Measurements from ENCODE around the gene HNRNPK. TPM values are rescaled to one million over a fixed set of nuclear protein-coding genes. Genes with fewer than 3 reads are reported as not detected.
A peak's percentile ranks its signal among the peaks of the same experiment; 100 is the strongest.

HNRNPK gene
- total RNA-seq, 1 experiment from 2014 or later, result 825 TPM

DNA sequence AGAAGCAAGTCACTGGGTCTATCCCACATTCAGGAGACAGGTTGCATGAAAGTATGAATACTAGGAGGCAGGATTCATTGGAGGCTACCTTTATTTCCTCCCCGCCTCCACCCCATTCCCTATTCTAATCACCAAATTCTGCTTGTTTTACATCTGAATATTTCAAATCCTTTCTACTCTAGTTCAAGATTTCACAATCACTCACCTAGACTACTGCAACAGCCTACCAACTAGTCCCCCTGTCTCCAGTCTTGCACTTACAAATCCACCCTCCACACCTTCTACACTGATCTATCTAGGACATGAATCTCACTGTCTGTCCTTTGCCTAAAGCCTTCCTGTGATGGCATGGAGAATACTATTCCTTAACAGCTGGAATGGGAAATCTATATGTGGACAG, 52.4 kb downstream of the HNRNPK start:
- CTCF ChIA-PET, result no interaction called here
- Mint-ChIP-seq H3K9me3 (ENCODE audit: unreplicated experiment) (no peaks in the 10 kb centered on the region), H3K27me3 (ENCODE audit: insufficient read depth, unreplicated experiment) (no peaks in the 10 kb centered on the region), H3K36me3 (ENCODE audit: insufficient read depth, unreplicated experiment) (no peaks in the 10 kb centered on the region), H3K4me3 (ENCODE audit: unreplicated experiment) (no peak overlapping the region), H3K4me1 (ENCODE audit: insufficient read depth, unreplicated experiment) (peaks cover 12% of the 10 kb centered on the region), H3K27ac (ENCODE audit: low read depth, unreplicated experiment) (no peak overlapping the region)
- POLR2A ChIA-PET, result interaction anchor here (0.7 kb wide), 1 partner anchor 181 kb away, joined by 5 read pairs; no protein-coding TSS in a partner anchor
- TF ChIP-seq, protein P1, sequence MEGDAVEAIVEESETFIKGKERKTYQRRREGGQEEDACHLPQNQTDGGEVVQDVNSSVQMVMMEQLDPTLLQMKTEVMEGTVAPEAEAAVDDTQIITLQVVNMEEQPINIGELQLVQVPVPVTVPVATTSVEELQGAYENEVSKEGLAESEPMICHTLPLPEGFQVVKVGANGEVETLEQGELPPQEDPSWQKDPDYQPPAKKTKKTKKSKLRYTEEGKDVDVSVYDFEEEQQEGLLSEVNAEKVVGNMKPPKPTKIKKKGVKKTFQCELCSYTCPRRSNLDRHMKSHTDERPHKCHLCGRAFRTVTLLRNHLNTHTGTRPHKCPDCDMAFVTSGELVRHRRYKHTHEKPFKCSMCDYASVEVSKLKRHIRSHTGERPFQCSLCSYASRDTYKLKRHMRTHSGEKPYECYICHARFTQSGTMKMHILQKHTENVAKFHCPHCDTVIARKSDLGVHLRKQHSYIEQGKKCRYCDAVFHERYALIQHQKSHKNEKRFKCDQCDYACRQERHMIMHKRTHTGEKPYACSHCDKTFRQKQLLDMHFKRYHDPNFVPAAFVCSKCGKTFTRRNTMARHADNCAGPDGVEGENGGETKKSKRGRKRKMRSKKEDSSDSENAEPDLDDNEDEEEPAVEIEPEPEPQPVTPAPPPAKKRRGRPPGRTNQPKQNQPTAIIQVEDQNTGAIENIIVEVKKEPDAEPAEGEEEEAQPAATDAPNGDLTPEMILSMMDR (IDR thresholded peaks at IDR 0.05; ENCODE audit: unreplicated experiment), result no peak
- intact Hi-C loops (cut with micrococcal nuclease), result no loop called here
- BruUV-seq (replicated peaks), result no TSS peak
- no peak for DNase-seq (ENCODE audit: unreplicated experiment)

DNA sequence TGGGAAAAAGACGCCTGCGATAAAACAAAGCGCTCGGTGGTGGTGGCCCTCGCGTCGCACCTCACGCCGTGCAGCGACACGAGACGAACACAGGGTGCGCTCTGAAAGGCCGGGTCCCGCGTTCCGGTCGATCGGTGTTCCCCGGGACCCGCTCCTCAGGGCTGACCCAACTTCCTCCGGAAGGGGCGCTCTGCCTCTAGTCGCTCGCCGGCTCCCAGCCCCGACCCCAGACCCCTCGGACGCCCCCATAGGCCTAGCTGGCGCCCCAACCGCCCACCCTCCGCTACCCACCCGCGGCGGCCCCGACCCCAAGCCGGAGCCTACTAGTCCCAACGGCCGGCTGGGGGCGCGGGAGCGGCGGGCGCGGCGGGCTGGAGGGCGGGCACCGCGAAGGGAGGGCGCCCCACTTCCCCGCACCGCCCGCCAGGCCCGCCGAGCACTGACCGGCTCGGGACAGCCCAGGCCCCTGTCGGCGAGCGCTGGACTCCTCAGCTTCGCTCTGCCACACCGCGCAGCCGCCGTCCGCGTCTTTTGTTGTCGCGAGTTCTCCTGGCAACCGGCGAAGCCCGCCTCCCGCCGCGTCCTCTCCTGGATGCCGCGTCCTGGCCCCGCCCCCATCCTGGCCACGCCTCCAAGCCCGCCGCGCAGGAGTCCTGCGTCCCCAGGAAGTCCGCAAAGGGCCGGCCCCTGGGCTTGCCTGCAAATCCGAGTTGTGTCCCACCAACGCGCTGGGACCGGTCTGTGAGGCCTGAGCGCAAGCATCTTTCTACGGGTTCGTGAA, 58.9 kb downstream of the HNRNPK start, which contains the start of gene KIF27:
TSS of gene KIF27 (minus strand) at position 506 of the 781 bp plus-strand sequence. CDS start 5,841 bp downstream, outside the sequence.
- ChIA-PET CTCF (interaction anchor here (0.6 to 2.5 kb wide), 17 partner anchors 8 to 503 kb away, joined by 3 to 11 read pairs (median 4); no protein-coding TSS in a partner anchor), POLR2A (interaction anchor here (0.6 to 4.6 kb wide), 28 partner anchors 9 to 1285 kb away, joined by 3 to 79 read pairs (median 4); partner anchors contain the start of genes HNRNPK, RMI1 and UBQLN1)
- Mint-ChIP-seq H3K4me3 (ENCODE audit: unreplicated experiment) (peak within 1 kb of the TSS; percentile 77), H3K27ac (ENCODE audit: low read depth, unreplicated experiment) (peak within 1 kb of the TSS; percentile 92), H3K4me1 (ENCODE audit: insufficient read depth, unreplicated experiment) (peaks cover 10% of the 10 kb centered on the region), H3K27me3 (ENCODE audit: insufficient read depth, unreplicated experiment) (no peaks in the 10 kb centered on the region), H3K36me3 (ENCODE audit: insufficient read depth, unreplicated experiment) (peaks cover 23% of the 10 kb centered on the region), H3K9me3 (ENCODE audit: unreplicated experiment) (no peaks in the 10 kb centered on the region)
- intact Hi-C loops (cut with micrococcal nuclease), result loop anchor here (1.0 to 2.0 kb wide), 3 partner anchors 13 to 340 kb away; partner anchors contain the start of genes HNRNPK and RMI1
- peak; percentile 96 for DNase-seq (ENCODE audit: unreplicated experiment)
- TF ChIP-seq, protein P1 (IDR thresholded peaks at IDR 0.05; ENCODE audit: unreplicated experiment), result peak; percentile 11
- BruUV-seq (replicated peaks), result TSS peak; percentile 100

DNA sequence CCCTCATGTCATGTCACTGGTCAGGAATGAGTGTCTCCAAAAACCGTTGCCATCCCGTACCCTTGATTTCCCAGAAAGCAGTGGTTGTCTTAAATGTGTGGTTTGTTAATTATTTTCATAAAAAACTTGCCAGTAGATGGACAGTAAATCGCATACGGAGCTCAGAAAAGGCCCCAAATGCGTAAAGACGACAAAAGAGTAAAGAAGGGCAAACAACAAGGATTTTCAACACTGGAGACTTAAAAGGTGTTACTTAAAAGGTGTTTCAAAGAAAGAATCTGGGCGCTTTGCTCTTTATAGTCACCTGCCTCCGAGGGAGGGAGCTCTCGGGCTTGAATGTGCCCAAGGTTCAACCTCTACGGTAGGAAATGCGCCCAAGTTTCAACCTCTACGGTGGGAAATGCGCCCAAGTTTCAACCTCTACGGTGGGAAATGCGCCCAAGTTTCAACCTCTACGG, 59.5 kb downstream of the HNRNPK start:
- peaks cover 10% of the 10 kb centered on the region for H3K4me1 Mint-ChIP-seq (ENCODE audit: insufficient read depth, unreplicated experiment)
- peak; percentile 78 for DNase-seq (ENCODE audit: unreplicated experiment)
- H3K36me3 Mint-ChIP-seq (ENCODE audit: insufficient read depth, unreplicated experiment), result peaks cover 23% of the 10 kb centered on the region
- TF ChIP-seq, protein P1 (IDR thresholded peaks at IDR 0.05; ENCODE audit: unreplicated experiment), result peak; percentile 36
- BruUV-seq (replicated peaks), result no TSS peak
- CTCF ChIA-PET, result interaction anchor here (0.5 to 2.5 kb wide), 19 partner anchors 9 to 902 kb away, joined by 3 to 11 read pairs (median 4); no protein-coding TSS in a partner anchor
- no peaks in the 10 kb centered on the region for H3K27me3 Mint-ChIP-seq (ENCODE audit: insufficient read depth, unreplicated experiment)
- POLR2A ChIA-PET, result interaction anchor here (0.6 to 4.6 kb wide), 24 partner anchors 8 to 1285 kb away, joined by 3 to 79 read pairs (median 5); partner anchors contain the start of genes HNRNPK, RMI1 and UBQLN1
- intact Hi-C loops (cut with micrococcal nuclease), result loop anchor here (1.0 to 2.0 kb wide), 2 partner anchors 60 to 341 kb away; partner anchors contain the start of genes HNRNPK and RMI1
- peak overlapping the region; percentile 92 for H3K27ac Mint-ChIP-seq (ENCODE audit: low read depth, unreplicated experiment)
- H3K9me3 Mint-ChIP-seq (ENCODE audit: unreplicated experiment), result no peaks in the 10 kb centered on the region
- H3K4me3 Mint-ChIP-seq (ENCODE audit: unreplicated experiment), result peak overlapping the region; percentile 77

DNA sequence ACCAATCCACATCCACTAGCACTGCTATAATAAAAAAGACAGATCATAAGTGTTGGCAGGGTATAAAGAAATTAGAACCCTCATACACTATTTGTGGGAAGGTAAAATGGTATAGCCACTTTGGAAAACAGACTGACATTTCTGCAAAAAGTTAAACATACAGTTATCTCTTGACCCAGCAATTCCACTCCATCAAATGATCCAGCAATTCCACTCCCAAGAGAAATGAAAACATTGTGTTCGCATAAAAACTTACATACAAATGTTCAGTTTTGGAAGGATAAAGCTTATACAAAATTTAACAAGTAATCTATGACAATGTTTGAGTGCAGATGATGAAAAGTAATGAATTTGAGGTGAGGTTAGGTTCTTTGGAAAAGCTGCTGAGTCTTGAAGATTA, 60.9 kb downstream of the HNRNPK start:
- BruUV-seq (replicated peaks), result no TSS peak
- CTCF ChIA-PET, result interaction anchor here (0.7 to 2.5 kb wide), 3 partner anchors 91 to 1617 kb away, joined by 3 to 10 read pairs (median 3); no protein-coding TSS in a partner anchor

More for the DNA sequence above, 60.9 kb downstream of the HNRNPK start:
- Mint-ChIP-seq H3K27me3 (ENCODE audit: insufficient read depth, unreplicated experiment) (no peaks in the 10 kb centered on the region), H3K4me3 (ENCODE audit: unreplicated experiment) (no peak overlapping the region), H3K36me3 (ENCODE audit: insufficient read depth, unreplicated experiment) (peaks cover 23% of the 10 kb centered on the region), H3K4me1 (ENCODE audit: insufficient read depth, unreplicated experiment) (peaks cover 10% of the 10 kb centered on the region), H3K27ac (ENCODE audit: low read depth, unreplicated experiment) (no peak overlapping the region), H3K9me3 (ENCODE audit: unreplicated experiment) (no peaks in the 10 kb centered on the region)
- TF ChIP-seq, protein P1 (IDR thresholded peaks at IDR 0.05; ENCODE audit: unreplicated experiment), result no peak
- intact Hi-C loops (cut with micrococcal nuclease), result loop anchor here (10.0 kb wide), 1 partner anchor 84 kb away; no protein-coding TSS in a partner anchor
- DNase-seq (ENCODE audit: unreplicated experiment), result no peak
- POLR2A ChIA-PET, result interaction anchor here (1.1 to 4.6 kb wide), 2 partner anchors 15 to 214 kb away, joined by 3 to 79 read pairs; no protein-coding TSS in a partner anchor

Data from MCF 10A (cell line).